Measurements from ENCODE around the gene ACVR1C.
"Not testable (repeated sequence)": the region's sequence is repeated elsewhere in the genome, so short reads cannot be mapped to it uniquely, and the experiment has no call there.

- not testable (repeated sequence) for TF ChIP-seq CTCF (IDR thresholded peaks at IDR 0.05); TCF7L2 (IDR thresholded peaks at IDR 0.05; ENCODE audit: low read depth, low read length); SIN3A (IDR thresholded peaks at IDR 0.05; ENCODE audit: borderline replicate concordance, insufficient read depth, low read depth, low read length); POLR2AphosphoS5 (IDR thresholded peaks at IDR 0.05; ENCODE audit: low read depth, low read length)
These were observed 62.0 kb downstream of the ACVR1C start for GRCh38 chr2:157566623-157567022.
